ENCODE results near the gene SLC20A1.

Gene SLC20A1

DNA sequence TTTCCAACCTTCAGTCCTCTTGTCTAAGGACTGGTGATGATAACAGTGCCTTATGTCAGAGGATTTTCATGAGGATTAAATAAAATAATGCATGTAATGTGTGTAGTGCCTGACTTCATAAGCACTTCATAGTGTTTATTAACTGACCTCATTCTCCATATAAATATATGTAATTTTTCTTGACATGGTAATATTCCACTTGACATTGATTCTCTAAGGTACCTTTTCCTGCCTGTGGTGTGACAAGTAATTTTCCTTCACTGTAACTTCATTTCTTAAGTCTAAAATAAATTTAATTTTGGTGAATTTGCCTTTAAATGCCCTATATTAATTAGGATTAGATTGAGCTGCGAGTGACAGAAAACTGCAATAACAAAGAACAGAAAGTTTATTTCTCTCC, 27.3 kb downstream of the SLC20A1 start:
- H3K4me3 ChIP-seq (ENCODE audit: low read length) = no peak overlapping the region
- TF ChIP-seq ZNF274 (IDR thresholded peaks at IDR 0.05; ENCODE audit: low read depth, low read length) = no peak

DNA sequence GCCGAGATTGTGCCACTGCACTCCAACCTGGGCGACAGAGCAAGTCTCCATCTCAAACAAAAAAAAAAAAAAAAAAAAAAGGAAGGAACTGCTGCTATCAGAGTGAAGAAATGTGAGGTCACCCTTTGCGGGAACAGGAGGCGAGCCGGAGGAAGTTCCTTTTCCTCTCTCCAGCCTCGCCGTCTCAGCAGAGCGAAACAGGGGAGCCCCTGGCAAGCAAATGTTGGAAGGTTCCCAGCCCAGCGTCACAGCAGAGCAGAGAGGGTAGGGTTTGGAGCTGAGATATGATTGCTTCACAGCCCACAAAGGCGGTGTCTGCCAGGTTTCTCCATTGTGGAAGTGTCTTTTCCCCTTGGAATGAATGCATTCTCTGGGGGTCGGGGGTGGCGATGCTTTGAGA, 28.5 kb downstream of the SLC20A1 start:
- TF ChIP-seq ZNF274 (IDR thresholded peaks at IDR 0.05; ENCODE audit: low read depth, low read length) = no peak
- H3K4me3 ChIP-seq (ENCODE audit: low read length) = no peak overlapping the region

DNA sequence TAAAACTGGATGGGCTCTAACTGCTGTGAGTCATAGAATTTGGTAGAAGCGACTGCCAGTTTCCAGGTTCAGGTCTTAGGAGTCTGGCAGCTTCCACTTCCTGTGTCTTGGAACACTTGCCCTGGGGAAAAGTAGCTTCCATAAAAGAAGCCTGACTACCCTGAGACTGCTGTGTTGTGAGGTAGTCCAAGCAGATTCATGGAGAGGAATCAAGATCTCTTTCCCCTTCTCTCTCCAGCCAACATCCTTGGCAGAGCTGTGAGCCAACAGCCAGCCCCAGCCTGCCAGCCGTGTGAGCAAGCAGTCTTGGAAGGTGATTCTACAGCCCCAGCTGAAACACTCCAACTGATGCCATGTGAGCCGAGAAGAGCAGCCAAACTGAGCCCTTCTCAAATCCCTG, 33.7 kb downstream of the SLC20A1 start:
- no peak for TF ChIP-seq ZNF274 (IDR thresholded peaks at IDR 0.05; ENCODE audit: low read depth, low read length)
- no peak overlapping the region for H3K4me3 ChIP-seq (ENCODE audit: low read length)

DNA sequence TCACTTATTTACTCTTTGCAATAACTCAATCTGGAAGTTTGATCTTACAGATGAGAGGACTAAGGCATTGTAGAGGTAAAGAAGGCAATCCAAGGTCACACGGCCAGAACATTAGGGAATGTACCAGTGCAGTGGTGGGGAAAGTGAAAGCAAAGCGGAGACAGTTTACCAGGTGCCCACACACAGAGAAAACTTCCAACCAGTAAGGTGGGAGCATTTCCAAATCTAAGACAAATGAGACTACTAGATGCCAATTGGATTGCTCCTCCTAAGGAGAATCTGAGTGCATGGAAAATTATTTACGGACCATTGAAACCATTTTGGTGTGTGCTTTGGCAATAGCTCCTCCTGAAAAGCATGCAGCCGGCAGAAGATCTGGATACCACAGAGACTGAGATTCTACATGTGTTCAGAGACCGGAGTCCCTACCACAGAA, 34.9 kb downstream of the SLC20A1 start:
- no peak for TF ChIP-seq ZNF274 (IDR thresholded peaks at IDR 0.05; ENCODE audit: low read depth, low read length)
- H3K4me3 ChIP-seq (ENCODE audit: low read length) = no peak overlapping the region

DNA sequence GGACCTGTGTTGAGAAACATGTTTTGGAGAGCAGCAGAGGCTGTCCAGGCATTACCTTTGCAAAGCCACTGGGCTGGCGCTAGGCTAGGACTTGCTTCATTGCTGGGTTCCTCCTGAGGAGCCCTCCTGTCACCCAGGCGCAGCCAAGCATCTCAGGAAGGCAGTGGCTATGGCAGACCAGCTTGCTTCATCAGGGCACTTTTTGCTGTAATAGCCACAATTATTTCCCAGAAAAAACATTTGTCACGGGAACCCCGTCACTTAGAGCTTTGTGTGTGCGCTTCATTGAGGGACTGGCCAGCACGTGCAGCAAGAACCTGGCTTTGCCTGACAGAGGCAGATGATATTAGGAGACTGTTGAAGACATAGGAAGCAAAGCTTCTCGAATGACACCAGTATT, 36.4 kb downstream of the SLC20A1 start:
- no peak for TF ChIP-seq ZNF274 (IDR thresholded peaks at IDR 0.05; ENCODE audit: low read depth, low read length)
- H3K4me3 ChIP-seq (ENCODE audit: low read length) = no peak overlapping the region

DNA sequence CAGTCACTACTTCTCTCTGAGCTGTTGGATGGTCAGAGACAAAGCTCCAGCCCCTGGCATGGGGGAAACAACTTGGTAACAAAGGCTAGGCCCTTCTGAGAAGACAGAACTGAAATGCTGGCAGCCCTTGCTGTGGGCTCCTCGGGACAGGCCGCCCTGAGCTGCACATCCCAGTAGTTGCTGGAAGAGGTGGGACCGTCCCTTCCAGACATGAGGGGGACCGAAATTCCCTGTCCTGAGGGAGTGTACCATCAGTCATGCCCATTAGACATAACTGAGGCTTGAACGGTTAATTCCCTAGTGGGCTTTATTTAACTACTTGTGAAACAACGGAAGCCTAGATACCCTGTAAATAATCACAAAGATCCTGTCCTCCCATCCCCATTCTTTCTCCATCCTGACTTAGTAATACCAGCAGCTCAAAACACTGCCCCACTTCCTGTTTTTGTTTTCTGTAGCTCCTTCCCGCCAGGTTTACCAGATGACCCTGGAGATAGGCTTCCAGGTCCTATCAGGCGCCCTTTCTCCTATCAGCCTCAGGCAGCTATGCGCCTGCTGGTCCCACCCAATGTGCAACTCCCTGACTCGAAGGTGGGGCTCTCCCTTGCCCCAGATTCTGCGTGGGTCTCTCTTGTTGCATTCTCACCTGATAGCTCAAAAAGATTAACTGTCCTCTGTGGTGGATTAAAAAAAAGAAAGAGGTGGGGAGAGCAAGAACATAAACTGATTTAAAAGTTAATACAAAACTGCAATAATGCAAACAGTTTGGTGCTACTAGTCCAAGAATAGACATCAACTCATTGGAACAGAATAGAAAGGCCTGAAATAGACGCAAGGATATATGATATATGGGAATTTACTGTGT, 38.0 kb downstream of the SLC20A1 start:
- no peak overlapping the region for H3K4me3 ChIP-seq (ENCODE audit: low read length)
- TF ChIP-seq ZNF274 (IDR thresholded peaks at IDR 0.05; ENCODE audit: low read depth, low read length) = no peak

DNA sequence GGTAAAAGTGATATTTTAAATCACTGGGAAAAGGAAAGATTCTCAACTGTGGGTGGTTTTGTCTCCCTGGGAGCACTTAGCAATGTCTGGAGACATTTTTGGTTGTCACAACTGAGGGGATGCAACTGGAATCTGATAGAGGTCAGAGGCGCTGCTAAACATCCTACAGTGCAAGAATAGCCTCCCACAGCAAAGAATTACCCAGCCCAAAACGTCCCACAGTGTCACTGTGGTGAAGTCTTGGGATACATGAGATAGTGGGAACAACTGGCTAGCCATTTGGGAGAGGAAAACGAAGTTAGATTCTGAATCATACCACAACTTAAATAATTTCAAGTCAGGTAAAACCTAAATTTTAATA, 38.7 kb downstream of the SLC20A1 start:
- no peak overlapping the region for H3K4me3 ChIP-seq (ENCODE audit: low read length)
- no peak for TF ChIP-seq ZNF274 (IDR thresholded peaks at IDR 0.05; ENCODE audit: low read depth, low read length)

DNA sequence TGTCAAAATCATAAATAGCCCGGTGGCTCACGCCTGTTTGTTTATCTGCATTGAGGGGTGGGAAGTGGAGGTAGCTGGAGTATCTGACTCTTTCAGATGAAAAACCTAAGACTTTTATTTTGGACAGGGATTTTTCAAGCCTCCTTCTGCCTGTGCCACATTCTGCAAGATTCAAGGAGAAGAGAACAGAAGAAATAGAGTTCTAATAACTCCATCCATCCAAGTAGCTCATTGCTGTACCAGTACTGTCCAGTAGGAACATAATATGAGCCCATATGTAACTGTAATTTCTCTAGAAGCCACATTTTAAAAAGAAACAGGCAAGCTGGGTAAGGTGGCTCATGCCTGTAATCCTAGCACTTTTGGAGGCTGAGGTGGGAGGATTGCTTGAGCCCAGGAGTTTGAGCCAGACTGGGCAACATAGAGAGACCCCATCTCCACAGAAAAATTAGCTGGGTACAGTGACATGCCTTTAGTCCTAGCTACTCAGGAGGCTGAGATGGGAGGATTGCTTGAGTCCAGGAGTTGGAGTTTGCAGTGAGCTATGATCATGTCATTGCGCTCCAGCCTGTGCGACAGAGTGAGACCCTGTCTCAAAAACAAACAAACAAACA, 39.6 kb downstream of the SLC20A1 start:
- no peak for TF ChIP-seq ZNF274 (IDR thresholded peaks at IDR 0.05; ENCODE audit: low read depth, low read length)

DNA sequence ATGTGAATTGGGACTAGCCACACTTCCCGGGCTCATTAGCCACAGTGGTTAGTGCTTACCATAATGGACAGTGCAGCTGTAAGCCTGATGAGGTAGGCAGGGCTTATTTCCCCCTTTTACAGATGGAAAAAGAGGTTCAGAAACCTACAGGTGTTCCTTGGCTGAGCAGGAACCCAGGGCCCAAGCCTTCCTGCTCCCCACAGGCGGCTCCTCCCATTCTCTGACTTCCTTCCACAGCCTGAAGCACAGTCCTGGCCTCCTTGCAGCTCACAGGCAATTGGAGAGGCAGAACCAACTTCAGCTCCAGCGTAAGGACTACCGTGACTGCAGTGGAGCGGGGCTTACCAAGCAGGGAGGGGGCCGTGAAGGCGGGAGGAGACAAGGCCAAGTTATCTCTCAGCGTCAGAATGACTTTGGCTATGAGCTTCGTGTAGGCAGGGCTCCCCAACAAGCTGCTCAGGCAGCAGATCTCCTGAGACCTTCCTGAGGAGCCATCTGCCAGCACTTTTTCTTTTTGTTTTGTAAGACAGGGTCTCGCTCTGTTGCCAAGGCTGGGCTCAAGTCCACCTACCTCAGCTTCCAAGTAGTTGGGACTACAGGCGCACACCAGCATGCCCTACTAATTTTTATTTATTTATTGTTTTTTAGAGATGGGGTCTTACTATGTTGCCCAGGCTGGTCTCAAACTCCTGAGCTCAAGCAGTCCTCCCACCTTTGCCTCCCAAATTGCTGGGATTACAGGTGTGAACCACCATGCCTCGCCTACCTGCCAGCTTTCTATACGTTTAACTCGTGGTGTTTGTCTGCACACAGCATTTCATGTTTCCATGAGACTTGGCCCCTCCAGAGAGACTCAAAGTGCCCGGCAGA, 40.8 kb downstream of the SLC20A1 start:
- no peak overlapping the region for H3K4me3 ChIP-seq (ENCODE audit: low read length)
- no peak for TF ChIP-seq ZNF274 (IDR thresholded peaks at IDR 0.05; ENCODE audit: low read depth, low read length)

More for the DNA sequence above, 39.6 kb downstream of the SLC20A1 start:
- H3K4me3 ChIP-seq (ENCODE audit: low read length) = no peak overlapping the region

DNA sequence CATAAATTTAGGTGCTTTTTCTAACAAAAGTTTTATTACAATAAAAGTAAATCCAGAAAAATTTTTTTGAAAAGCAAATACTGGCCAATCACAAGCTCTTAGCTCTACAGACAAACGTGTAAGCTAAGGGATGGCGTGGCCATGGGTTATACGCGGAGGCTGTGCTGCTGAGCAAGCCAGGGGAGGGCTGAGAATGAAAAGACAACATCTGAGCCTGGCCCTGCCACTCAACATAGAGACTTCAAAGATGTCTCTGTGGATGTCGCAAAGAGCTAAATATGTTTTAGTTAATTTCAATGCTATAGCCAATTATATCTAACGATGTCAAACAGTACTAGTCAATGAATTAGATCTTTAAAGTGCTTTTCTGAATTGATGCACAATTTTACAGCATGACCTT, 41.8 kb downstream of the SLC20A1 start:
- no peak overlapping the region for H3K4me3 ChIP-seq (ENCODE audit: low read length)
- TF ChIP-seq ZNF274 (IDR thresholded peaks at IDR 0.05; ENCODE audit: low read depth, low read length) = no peak

DNA sequence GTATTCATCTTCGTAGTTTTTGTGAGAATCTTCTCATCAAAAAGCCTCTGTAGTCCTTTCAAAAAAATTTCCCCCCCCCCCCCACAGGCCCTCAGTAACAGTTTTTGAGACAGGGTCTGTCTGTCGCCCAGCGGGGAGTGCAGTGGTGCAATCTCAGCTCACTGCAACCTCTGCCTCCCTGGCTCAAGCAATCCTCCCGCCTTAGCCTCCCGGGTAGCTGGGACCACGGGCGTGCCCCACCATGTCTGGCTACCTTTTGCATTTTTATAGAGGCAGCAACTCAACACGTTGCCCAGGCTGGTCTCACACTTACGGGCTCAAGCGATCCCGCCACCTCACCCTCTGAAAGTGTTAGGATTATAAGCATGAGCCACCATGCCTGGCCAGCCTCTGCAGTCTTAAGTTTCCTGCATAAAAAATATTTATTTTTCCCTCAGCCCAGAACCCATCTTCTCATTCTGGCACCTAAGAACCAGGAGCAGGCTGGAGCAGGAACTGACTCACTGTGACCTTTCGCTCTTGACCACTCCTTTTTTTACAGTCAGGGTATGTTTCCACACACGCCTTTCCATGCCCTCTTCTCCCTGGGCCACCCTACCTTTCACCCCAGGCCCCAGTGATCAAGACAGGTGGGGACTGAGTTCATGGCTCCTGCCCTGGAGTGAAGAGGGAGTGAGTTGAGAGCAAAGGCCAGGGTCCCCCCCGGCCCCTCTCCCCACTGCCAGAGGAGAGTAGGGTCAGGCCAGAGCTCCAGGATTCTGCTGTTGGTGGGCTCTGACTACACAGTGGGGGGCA, 42.5 kb downstream of the SLC20A1 start:
- H3K4me3 ChIP-seq (ENCODE audit: low read length) = no peak overlapping the region

DNA sequence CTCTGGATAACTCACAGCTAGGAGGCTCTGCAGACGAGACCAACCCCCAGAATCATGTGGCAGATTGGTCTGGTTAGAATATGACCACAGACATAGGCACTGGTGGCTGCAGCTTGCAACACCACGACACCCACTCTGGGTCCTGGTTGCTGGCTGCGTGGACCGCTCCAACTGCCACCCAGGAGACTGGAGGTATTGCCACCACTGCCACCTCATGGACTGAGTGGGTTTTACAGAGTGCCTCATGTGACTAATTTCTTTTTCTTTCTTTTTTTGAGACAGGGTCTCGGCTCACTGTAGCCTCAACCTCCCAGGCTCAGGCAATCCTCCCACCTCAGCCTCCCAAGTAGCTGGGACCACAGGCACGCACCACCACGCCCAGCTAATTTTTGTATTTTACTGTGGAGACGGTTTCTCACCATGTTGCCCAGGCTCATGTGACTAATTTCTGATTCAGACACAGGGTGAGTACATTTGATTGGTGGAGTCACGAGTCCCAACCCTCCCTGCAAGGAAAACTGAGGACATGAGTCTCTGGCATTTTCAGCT, 45.2 kb downstream of the SLC20A1 start:
- no peak overlapping the region for H3K4me3 ChIP-seq (ENCODE audit: low read length)
- no peak for TF ChIP-seq ZNF274 (IDR thresholded peaks at IDR 0.05; ENCODE audit: low read depth, low read length)

More for the DNA sequence above, 42.5 kb downstream of the SLC20A1 start:
- TF ChIP-seq ZNF274 (IDR thresholded peaks at IDR 0.05; ENCODE audit: low read depth, low read length) = no peak

DNA sequence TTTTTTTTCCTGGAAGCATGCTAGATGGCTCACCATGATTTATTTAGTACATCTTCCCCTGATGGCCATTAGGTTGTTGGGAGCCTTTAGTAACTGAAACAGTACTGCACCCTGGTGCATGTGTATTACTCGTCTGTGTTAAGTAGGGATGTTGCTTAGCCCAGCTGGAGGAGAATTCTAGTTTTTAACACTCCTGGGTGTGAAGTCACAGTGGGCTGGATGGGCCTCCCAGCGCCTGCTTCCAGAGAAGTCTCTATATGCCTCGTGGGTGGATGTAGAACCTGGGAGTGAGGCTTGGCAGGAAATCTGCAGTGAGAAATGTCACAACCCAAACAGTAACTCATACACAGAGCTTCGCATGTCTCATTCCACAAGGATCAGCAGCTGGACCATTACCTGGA, 46.1 kb downstream of the SLC20A1 start:
- TF ChIP-seq ZNF274 (IDR thresholded peaks at IDR 0.05; ENCODE audit: low read depth, low read length) = no peak
- no peak overlapping the region for H3K4me3 ChIP-seq (ENCODE audit: low read length)

Data from GM08714 (cell line).